ENCODE data around the gene WNT4. TPM values are rescaled to one million over a fixed set of nuclear protein-coding genes. Genes with fewer than 3 reads are reported as not detected.

WNT4 gene
- total RNA-seq, 2 donors from 2014 or later = 0.52 to 1.3 TPM

DNA sequence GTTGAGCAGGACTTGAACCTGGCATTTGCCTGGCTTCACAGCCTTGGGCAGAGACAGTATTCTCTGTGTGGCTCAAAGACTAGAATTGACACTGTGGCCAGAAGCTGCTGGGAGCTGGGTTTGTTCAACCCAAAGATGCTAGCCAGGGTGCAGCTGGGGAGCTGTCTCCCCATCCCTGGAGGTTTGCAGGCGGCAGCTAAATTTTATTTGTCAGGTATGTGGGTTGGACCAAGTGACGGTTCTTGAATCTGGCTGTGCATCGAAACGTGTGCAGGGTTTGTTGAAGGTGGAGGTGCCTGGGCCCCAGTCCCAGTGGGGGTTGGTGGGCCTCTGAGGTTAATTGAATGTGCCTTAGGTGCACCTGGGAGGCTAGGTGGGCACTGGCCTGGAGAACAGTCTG is 11.8 kb downstream of the WNT4 start:
- H3K9me3 ChIP-seq = no peaks in the 10 kb centered on the region
- WGBS, 2 donors = 86 to 94% methylated on average over 3 to 4 of the region's 4 CpGs
- no peak overlapping the region for H3K4me3 ChIP-seq
- intact Hi-C loops (cut with DNase I) = loop anchor here (10.0 kb wide), 1 partner anchor 284 kb away; no protein-coding TSS in a partner anchor
- no peaks in the 10 kb centered on the region for H3K36me3 ChIP-seq (replicated peaks in 1 of 2; ENCODE audit: insufficient read depth in 1 of 2, low read depth in 2 of 2)
- TF ChIP-seq POLR2A (IDR thresholded peaks at IDR 0.05) = no peak
- TF ChIP-seq, protein P1, sequence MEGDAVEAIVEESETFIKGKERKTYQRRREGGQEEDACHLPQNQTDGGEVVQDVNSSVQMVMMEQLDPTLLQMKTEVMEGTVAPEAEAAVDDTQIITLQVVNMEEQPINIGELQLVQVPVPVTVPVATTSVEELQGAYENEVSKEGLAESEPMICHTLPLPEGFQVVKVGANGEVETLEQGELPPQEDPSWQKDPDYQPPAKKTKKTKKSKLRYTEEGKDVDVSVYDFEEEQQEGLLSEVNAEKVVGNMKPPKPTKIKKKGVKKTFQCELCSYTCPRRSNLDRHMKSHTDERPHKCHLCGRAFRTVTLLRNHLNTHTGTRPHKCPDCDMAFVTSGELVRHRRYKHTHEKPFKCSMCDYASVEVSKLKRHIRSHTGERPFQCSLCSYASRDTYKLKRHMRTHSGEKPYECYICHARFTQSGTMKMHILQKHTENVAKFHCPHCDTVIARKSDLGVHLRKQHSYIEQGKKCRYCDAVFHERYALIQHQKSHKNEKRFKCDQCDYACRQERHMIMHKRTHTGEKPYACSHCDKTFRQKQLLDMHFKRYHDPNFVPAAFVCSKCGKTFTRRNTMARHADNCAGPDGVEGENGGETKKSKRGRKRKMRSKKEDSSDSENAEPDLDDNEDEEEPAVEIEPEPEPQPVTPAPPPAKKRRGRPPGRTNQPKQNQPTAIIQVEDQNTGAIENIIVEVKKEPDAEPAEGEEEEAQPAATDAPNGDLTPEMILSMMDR (IDR thresholded peaks at IDR 0.05) = no peak
- peaks cover 8% of the 10 kb centered on the region for H3K4me1 ChIP-seq
- ATAC-seq (no peak), DNase-seq (no peak)
- no peaks in the 10 kb centered on the region for H3K27me3 ChIP-seq
- no peak overlapping the region for H3K27ac ChIP-seq

DNA sequence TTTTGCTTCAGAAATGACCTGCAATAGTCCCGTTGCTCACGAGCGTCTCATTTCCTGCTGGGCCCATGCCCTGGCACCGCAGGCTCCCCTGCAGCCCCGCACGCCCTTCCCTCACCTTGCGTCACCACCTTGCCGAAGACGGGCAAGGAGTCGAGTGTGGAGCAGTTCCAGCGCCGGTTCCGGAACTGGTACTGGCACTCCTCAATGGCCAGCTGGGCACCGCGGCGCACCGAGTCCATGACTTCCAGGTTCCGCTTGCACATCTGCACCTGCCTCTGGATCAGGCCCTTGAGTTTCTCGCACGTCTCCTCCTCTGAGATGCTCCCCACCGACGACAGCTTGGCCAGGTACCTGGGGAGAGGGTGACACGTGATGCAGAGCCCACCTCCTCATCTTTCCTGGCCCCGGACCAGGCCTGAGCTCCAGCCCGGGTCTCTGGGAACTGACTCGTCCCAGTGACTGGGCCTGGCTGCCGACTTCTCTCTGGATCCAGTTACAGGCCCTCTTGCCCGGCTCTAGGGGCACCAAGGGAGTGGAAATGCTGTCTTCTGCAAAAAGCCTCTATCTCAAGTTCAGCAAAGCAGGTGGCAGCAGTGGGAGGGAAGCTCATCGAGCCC is 13.3 kb downstream of the WNT4 start:
- 90 to 93% methylated on average over 25 to 27 of the region's 29 CpGs for WGBS, 2 donors
- H3K4me3 ChIP-seq = no peak overlapping the region
- H3K36me3 ChIP-seq (replicated peaks in 1 of 2; ENCODE audit: insufficient read depth in 1 of 2, low read depth in 2 of 2) = no peaks in the 10 kb centered on the region
- intact Hi-C loops (cut with DNase I) = loop anchor here (10.0 kb wide), 1 partner anchor 285 kb away; no protein-coding TSS in a partner anchor
- DNase-seq (no peak), ATAC-seq (no peak)
- H3K27me3 ChIP-seq = no peaks in the 10 kb centered on the region
- TF ChIP-seq, protein P1 (IDR thresholded peaks at IDR 0.05) = no peak
- no peak for TF ChIP-seq POLR2A (IDR thresholded peaks at IDR 0.05)
- H3K9me3 ChIP-seq = no peaks in the 10 kb centered on the region
- peaks cover 8% of the 10 kb centered on the region for H3K4me1 ChIP-seq
- H3K27ac ChIP-seq = no peak overlapping the region

DNA sequence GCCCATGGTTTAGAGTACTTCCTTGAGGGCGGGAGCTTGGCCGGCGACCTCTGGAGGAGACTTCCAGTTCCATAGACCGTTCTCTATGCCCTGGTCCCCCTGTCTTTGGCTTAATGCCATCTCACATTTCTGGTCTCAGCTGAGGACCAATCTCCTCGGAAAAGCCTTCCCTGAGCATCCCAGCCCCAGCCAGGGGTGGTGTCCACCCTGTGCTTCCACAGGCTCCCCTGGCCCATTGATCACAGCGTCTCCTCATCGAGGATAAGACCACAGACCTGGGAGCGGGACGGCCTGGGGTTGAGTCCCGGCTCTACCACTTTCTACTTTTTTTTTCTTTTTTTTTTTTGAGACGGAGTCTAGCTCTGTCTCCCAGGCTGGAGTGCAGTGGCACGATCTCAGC is 14.5 kb downstream of the WNT4 start:
- WGBS, 2 donors = 77 to 86% methylated on average over 12 of the region's 12 CpGs
- no peaks in the 10 kb centered on the region for H3K27me3 ChIP-seq

DNA sequence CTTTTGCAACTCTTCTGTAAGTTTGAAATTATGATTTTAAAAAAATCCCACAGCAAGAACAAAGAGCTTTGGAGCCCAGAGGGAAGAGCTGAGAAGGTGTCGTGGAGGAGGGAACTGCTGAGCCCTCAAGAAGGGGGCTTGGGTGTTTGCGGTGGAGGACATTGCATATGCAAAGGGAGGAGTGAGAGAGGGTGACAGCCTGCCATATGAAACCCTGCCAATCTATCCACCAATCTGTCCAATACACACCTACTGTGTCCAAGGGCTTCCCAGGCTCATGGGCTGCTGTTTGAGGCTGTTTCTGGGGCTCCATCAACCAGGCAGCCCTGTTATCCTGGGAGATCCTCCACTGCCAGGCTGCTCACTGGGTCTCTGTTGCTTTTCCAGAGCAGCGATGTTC is 15.2 kb downstream of the WNT4 start:
- no peak for TF ChIP-seq POLR2A (IDR thresholded peaks at IDR 0.05)
- TF ChIP-seq, protein P1 (IDR thresholded peaks at IDR 0.05) = no peak
- Histone ChIP-seq H3K4me3 (no peak overlapping the region), H3K27ac (no peak overlapping the region), H3K27me3 (no peaks in the 10 kb centered on the region), H3K36me3 (replicated peaks in 1 of 2; ENCODE audit: insufficient read depth in 1 of 2, low read depth in 2 of 2) (no peaks in the 10 kb centered on the region), H3K9me3 (no peaks in the 10 kb centered on the region), H3K4me1 (peaks cover 8% of the 10 kb centered on the region)
- intact Hi-C loops (cut with DNase I) = no loop called here
- no peak for DNase-seq
- no peak for ATAC-seq
- WGBS, 2 donors = 76 to 88% methylated on average over 3 of the region's 3 CpGs

More for the DNA sequence above, 14.5 kb downstream of the WNT4 start:
- Histone ChIP-seq H3K4me3 (no peak overlapping the region), H3K9me3 (no peaks in the 10 kb centered on the region), H3K27ac (no peak overlapping the region), H3K36me3 (replicated peaks in 1 of 2; ENCODE audit: insufficient read depth in 1 of 2, low read depth in 2 of 2) (no peaks in the 10 kb centered on the region), H3K4me1 (peaks cover 8% of the 10 kb centered on the region)
- TF ChIP-seq, protein P1 (IDR thresholded peaks at IDR 0.05) = no peak
- ATAC-seq = no peak
- intact Hi-C loops (cut with DNase I) = no loop called here
- DNase-seq = no peak

DNA sequence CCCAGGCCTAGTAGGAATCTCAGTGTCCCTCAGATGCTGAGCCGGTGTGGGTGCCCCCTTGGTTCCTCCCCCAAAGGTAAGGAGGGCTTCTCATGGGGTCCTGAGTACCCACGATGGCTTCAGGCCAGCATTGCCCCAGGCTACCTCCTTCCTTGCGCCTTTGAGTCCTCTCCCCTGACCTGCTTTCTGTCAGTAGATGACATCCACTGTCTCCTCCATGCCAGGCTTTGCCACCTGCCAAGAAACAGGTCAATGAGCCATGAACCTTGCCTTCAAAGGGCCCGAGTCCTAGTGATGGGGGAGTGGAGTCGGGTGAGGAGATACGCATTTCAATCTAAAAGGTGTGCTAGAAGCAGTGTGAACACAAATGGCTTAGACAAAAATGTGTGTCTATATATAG is 15.6 kb downstream of the WNT4 start:
- no peak for DNase-seq
- TF ChIP-seq, protein P1 (IDR thresholded peaks at IDR 0.05) = no peak
- TF ChIP-seq POLR2A (IDR thresholded peaks at IDR 0.05) = no peak
- no peaks in the 10 kb centered on the region for H3K9me3 ChIP-seq
- H3K4me3 ChIP-seq = no peak overlapping the region
- H3K27ac ChIP-seq = no peak overlapping the region
- peaks cover 6% of the 10 kb centered on the region for H3K4me1 ChIP-seq
- 72 to 83% methylated on average over 6 of the region's 6 CpGs for WGBS, 2 donors
- no peaks in the 10 kb centered on the region for H3K36me3 ChIP-seq (replicated peaks in 1 of 2; ENCODE audit: insufficient read depth in 1 of 2, low read depth in 2 of 2)
- H3K27me3 ChIP-seq = no peaks in the 10 kb centered on the region
- intact Hi-C loops (cut with DNase I) = no loop called here
- ATAC-seq = no peak

All from body of pancreas (tissue), 4 donors.